ENCODE data around the gene OR4K14.

GRCh38 chr14:20008156-20008555 is 11.0 kb downstream of the OR4K14 start:
- TF ChIP-seq POLR2AphosphoS5 (IDR thresholded peaks at IDR 0.05) (no peak), CTCF (IDR thresholded peaks at IDR 0.05) (no peak)
